ENCODE data around the gene CCT2.
"Not testable (repeated sequence)": the region's sequence is repeated elsewhere in the genome, so short reads cannot be mapped to it uniquely, and the experiment has no call there.

The CCT2 gene

GRCh38 chr12:69589082-69589481 lies 3.8 kb downstream of the CCT2 start:
- no peak for DNase-seq

- DNase-seq = no peak
Observed at GRCh38 chr12:69595689-69596088, 10.4 kb downstream of the CCT2 start.

GRCh38 chr12:69598174-69598753 lies 13.0 kb downstream of the CCT2 start:
- DNase-seq = no peak

- no peak for DNase-seq
Observed at GRCh38 chr12:69600804-69601203, 15.5 kb downstream of the CCT2 start.

GRCh38 chr12:69601962-69602685 lies 16.9 kb downstream of the CCT2 start:
- no peak for DNase-seq

- no peak for DNase-seq
Observed at GRCh38 chr12:69602954-69603353, 17.7 kb downstream of the CCT2 start.

- not testable (repeated sequence) for DNase-seq
Observed at GRCh38 chr12:69603556-69603955, 18.3 kb downstream of the CCT2 start.

GRCh38 chr12:69604275-69604674 lies 19.0 kb downstream of the CCT2 start:
- not testable (repeated sequence) for DNase-seq

- DNase-seq = no peak
Observed at GRCh38 chr12:69608114-69608513, 22.9 kb downstream of the CCT2 start.

- no peak for DNase-seq
Observed at GRCh38 chr12:69610126-69610525, 24.9 kb downstream of the CCT2 start.

GRCh38 chr12:69610729-69611128 lies 25.5 kb downstream of the CCT2 start, which contains the start of gene LRRC10:
LRRC10 (minus strand) TSS chr12:69610907; CDS start chr12:69610838, 69 bp downstream.
- DNase-seq = no peak

GRCh38 chr12:69613351-69613750 lies 28.1 kb downstream of the CCT2 start:
- no peak for DNase-seq

- no peak for DNase-seq
Observed at GRCh38 chr12:69616025-69616424, 30.8 kb downstream of the CCT2 start.

- DNase-seq = no peak
Observed at GRCh38 chr12:69619050-69619449, 33.8 kb downstream of the CCT2 start.

GRCh38 chr12:69620077-69620476 lies 34.8 kb downstream of the CCT2 start:
- DNase-seq = no peak

GRCh38 chr12:69620921-69621320 lies 35.7 kb downstream of the CCT2 start:
- no peak for DNase-seq

- DNase-seq = no peak
Observed at GRCh38 chr12:69621551-69621950, 36.3 kb downstream of the CCT2 start.

GRCh38 chr12:69623970-69624369 lies 38.7 kb downstream of the CCT2 start:
- no peak for DNase-seq

- no peak for DNase-seq
Observed at GRCh38 chr12:69627501-69627900, 42.2 kb downstream of the CCT2 start.

- DNase-seq = no peak
Observed at GRCh38 chr12:69630191-69630590, 44.9 kb downstream of the CCT2 start.

- DNase-seq = no peak
Observed at GRCh38 chr12:69633061-69633460, 47.8 kb downstream of the CCT2 start.

- DNase-seq = peak; percentile 58
Observed at GRCh38 chr12:69639400-69640016, 54.2 kb downstream of the CCT2 start.

- DNase-seq = no peak
Observed at GRCh38 chr12:69641546-69641945, 56.3 kb downstream of the CCT2 start.

GRCh38 chr12:69642531-69642930 lies 57.3 kb downstream of the CCT2 start:
- no peak for DNase-seq

Data from CD4-positive, alpha-beta T cell treated with Interleukin-4 for 4 hours (primary cell).